Activated T-cell treated with anti-CD3 and anti-CD28 coated beads, Interleukin-2, amount 50 U/mL, for 24 hours (primary cell): Measurements from ENCODE around the gene MAGI1.

Experiments
- DNase-seq: peaks from one replicate; pipeline ENCODE4 v3.0.0-alpha.2; 2020
- H3K27ac Mint-ChIP-seq: 2 replicates; pipeline ENCODE4 v1.8.0; 2020; ENCODE audit warnings: mild to moderate bottlenecking, mixed read lengths
- H3K27me3 Mint-ChIP-seq: 2 replicates; pipeline ENCODE4 v1.8.0; 2020; ENCODE audit warnings: mixed read lengths
- H3K36me3 Mint-ChIP-seq: 2 replicates; pipeline ENCODE4 v1.8.0; 2020; ENCODE audit warnings: low read depth, mixed read lengths
- H3K4me1 Mint-ChIP-seq: 2 replicates; pipeline ENCODE4 v1.8.0; 2020; ENCODE audit warnings: low read depth, mixed read lengths
- H3K4me3 Mint-ChIP-seq: 2 replicates; pipeline ENCODE4 v1.8.0; 2020; ENCODE audit warnings: mild to moderate bottlenecking, moderate library complexity, mixed read lengths
- H3K9me3 Mint-ChIP-seq: 2 replicates; pipeline ENCODE4 v1.8.0; 2020; ENCODE audit warnings: mixed read lengths

MAGI1 gene

GRCh38 chr3:65793495-65794200 lies 245.1 kb downstream of the MAGI1 start:
- Mint-ChIP-seq H3K4me3 (no peak overlapping the region), H3K27ac (no peak overlapping the region), H3K4me1 (no peaks in the 10 kb centered on the region), H3K27me3 (no peaks in the 10 kb centered on the region), H3K36me3 (no peaks in the 10 kb centered on the region), H3K9me3 (no peaks in the 10 kb centered on the region)
- no peak for DNase-seq

GRCh38 chr3:65788461-65788860 lies 250.3 kb downstream of the MAGI1 start:
- Mint-ChIP-seq H3K27ac (no peak overlapping the region), H3K4me1 (no peaks in the 10 kb centered on the region), H3K4me3 (no peak overlapping the region), H3K36me3 (no peaks in the 10 kb centered on the region), H3K27me3 (peaks cover 3% of the 10 kb centered on the region), H3K9me3 (no peaks in the 10 kb centered on the region)
- DNase-seq, result no peak

GRCh38 chr3:65787827-65788226 lies 250.9 kb downstream of the MAGI1 start:
- Mint-ChIP-seq H3K9me3 (no peaks in the 10 kb centered on the region), H3K36me3 (no peaks in the 10 kb centered on the region), H3K27me3 (peaks cover 3% of the 10 kb centered on the region), H3K27ac (no peak overlapping the region), H3K4me3 (no peak overlapping the region), H3K4me1 (no peaks in the 10 kb centered on the region)
- no peak for DNase-seq

GRCh38 chr3:65787340-65787739 lies 251.4 kb downstream of the MAGI1 start:
- no peak for DNase-seq
- H3K9me3 Mint-ChIP-seq, result no peaks in the 10 kb centered on the region
- H3K4me3 Mint-ChIP-seq, result no peak overlapping the region
- H3K4me1 Mint-ChIP-seq, result no peaks in the 10 kb centered on the region
- no peak overlapping the region for H3K27ac Mint-ChIP-seq
- H3K27me3 Mint-ChIP-seq, result peaks cover 3% of the 10 kb centered on the region
- no peaks in the 10 kb centered on the region for H3K36me3 Mint-ChIP-seq

DNA sequence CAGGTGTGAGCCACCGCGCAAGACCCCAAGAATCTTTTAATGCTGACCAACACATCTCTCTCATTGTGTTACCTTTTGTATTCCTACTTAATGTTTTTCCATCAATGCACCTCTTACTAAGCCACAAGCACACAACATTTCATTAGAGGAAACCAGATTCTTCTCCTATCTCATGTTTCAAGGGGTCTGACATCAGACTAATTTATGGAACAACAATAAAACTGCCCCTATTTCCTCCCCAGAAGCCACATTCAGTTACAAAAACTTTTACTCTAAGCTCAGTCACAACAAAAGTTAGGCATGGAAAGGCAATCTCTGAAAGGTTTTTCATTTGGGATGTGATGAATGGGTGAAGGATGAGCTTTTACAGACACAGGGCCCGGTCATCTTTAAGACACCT lies 251.8 kb downstream of the MAGI1 start:
- Mint-ChIP-seq H3K4me1 (no peaks in the 10 kb centered on the region), H3K4me3 (no peak overlapping the region), H3K36me3 (no peaks in the 10 kb centered on the region), H3K27ac (no peak overlapping the region), H3K27me3 (peaks cover 3% of the 10 kb centered on the region), H3K9me3 (no peaks in the 10 kb centered on the region)
- DNase-seq, result no peak

DNA sequence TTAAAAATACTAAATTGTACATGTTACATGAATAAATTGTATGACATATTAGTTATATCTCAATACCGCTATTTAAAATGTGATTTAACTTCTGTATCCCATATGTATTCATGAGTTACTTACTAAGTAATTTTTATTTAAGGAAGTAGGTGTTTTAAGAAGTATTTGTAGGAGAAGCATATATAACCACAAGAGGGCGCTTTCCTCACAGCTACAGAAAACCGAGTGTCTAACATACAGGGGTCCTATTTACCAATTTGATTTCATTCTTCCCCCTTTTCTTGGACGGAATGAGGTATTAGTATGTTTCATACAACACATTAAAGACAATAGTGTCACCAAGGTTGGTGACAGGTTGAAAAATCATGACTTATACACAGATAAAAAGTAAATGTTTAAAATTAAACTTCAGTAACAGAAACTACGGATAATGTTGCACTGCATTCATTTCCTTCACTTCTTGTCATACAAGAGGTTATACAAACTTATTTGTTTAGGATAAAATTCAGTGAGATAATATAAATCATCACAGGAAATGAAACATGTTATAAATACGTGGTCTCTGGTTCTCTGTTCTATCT lies 253.6 kb downstream of the MAGI1 start:
- Mint-ChIP-seq H3K9me3 (no peaks in the 10 kb centered on the region), H3K4me1 (no peaks in the 10 kb centered on the region), H3K27me3 (peaks cover 3% of the 10 kb centered on the region), H3K27ac (no peak overlapping the region), H3K36me3 (no peaks in the 10 kb centered on the region), H3K4me3 (no peak overlapping the region)
- no peak for DNase-seq

- Mint-ChIP-seq H3K4me1 (no peaks in the 10 kb centered on the region), H3K4me3 (no peak overlapping the region), H3K36me3 (no peaks in the 10 kb centered on the region), H3K9me3 (no peaks in the 10 kb centered on the region), H3K27ac (no peak overlapping the region), H3K27me3 (peaks cover 3% of the 10 kb centered on the region)
- DNase-seq, result no peak
Observed at GRCh38 chr3:65783117-65783516, 255.6 kb downstream of the MAGI1 start.

- no peaks in the 10 kb centered on the region for H3K9me3 Mint-ChIP-seq
- no peaks in the 10 kb centered on the region for H3K27me3 Mint-ChIP-seq
- no peak for DNase-seq
- H3K4me1 Mint-ChIP-seq, result no peaks in the 10 kb centered on the region
- no peak overlapping the region for H3K4me3 Mint-ChIP-seq
- no peak overlapping the region for H3K27ac Mint-ChIP-seq
- H3K36me3 Mint-ChIP-seq, result no peaks in the 10 kb centered on the region
Observed at GRCh38 chr3:65781594-65781993, 257.1 kb downstream of the MAGI1 start.

DNA sequence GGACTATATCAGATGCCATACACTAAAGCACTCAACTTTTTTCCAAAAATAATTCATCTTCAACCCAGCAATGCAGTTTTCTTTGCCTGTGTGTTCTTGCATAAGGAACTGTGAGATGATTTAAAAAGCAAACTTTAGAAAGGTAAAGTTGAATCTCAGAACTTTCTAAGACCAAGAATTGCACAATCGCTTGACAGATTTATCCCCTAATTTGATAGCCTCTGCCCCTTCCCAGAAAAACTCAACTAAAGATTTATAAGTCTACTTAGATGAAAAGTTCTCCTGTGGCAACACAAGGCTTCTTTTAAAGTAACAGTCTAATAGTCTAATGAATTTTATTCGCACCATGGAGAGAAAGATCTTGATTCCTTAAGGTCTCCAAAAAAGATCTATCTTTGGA lies 259.3 kb downstream of the MAGI1 start:
- Mint-ChIP-seq H3K4me1 (no peaks in the 10 kb centered on the region), H3K27me3 (no peaks in the 10 kb centered on the region), H3K27ac (no peak overlapping the region), H3K4me3 (no peak overlapping the region), H3K36me3 (no peaks in the 10 kb centered on the region), H3K9me3 (no peaks in the 10 kb centered on the region)
- DNase-seq, result no peak

DNA sequence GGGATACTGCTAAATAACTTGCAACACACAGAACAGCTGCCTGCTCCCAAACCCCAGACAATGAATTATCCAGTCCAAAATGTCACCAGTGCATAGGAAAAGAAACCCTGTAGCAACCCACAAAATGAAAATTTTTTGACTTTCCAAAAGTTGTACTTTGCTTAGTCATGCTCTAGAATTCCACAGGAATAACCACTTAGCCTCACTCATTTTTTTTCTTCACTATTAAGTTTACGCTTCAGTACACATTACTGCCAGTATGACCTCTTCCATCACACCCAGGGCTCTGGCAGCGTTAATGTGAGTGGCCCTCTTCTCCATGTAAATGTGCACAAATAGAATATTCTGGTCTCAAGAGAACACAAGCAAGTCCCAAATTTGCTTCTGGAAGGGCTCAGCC lies 259.8 kb downstream of the MAGI1 start:
- no peak for DNase-seq
- no peaks in the 10 kb centered on the region for H3K27me3 Mint-ChIP-seq
- no peaks in the 10 kb centered on the region for H3K9me3 Mint-ChIP-seq
- no peak overlapping the region for H3K27ac Mint-ChIP-seq
- no peak overlapping the region for H3K4me3 Mint-ChIP-seq
- no peaks in the 10 kb centered on the region for H3K36me3 Mint-ChIP-seq
- H3K4me1 Mint-ChIP-seq, result no peaks in the 10 kb centered on the region

DNA sequence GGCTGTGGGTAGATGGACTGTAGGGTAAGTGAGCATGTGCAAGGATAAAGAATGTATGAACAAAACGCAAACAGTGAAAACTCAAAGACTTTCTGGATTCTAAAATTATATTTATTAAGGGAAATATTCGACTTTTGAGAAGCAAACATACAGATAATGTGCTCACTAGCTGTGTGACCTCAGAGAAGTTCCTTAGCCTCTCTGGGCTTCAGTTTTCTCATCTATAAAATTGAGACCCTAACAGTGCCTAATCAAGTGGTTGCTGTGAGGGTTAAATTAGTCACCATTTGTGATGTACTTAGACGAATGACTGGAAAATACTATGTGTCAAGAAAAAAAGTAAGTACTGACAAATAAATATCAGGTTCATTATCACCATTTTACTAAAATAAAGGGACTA lies 261.7 kb downstream of the MAGI1 start:
- H3K27me3 Mint-ChIP-seq, result no peaks in the 10 kb centered on the region
- no peaks in the 10 kb centered on the region for H3K4me1 Mint-ChIP-seq
- DNase-seq, result no peak
- no peak overlapping the region for H3K27ac Mint-ChIP-seq
- H3K4me3 Mint-ChIP-seq, result no peak overlapping the region
- H3K9me3 Mint-ChIP-seq, result no peaks in the 10 kb centered on the region
- no peaks in the 10 kb centered on the region for H3K36me3 Mint-ChIP-seq

DNA sequence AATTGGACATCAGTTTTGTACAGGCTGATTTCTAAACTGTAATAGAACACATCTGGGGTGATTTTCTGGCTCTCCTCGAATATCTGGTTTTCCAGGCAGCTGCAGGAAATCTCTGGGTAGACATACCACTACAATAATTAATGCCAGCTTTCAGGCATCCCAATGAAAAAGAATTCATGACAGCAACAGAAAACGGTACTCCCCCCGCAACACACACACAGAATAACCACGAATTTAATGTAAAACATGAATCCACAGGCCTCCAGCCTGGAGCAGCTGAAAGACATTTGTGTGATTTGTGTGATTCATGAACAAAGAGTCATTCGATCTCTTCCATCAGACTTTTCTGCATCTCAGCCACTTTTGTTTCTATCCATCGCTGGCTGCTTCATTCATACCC lies 262.2 kb downstream of the MAGI1 start:
- Mint-ChIP-seq H3K27me3 (no peaks in the 10 kb centered on the region), H3K9me3 (no peaks in the 10 kb centered on the region), H3K36me3 (no peaks in the 10 kb centered on the region), H3K27ac (no peak overlapping the region), H3K4me3 (no peak overlapping the region), H3K4me1 (no peaks in the 10 kb centered on the region)
- no peak for DNase-seq

DNA sequence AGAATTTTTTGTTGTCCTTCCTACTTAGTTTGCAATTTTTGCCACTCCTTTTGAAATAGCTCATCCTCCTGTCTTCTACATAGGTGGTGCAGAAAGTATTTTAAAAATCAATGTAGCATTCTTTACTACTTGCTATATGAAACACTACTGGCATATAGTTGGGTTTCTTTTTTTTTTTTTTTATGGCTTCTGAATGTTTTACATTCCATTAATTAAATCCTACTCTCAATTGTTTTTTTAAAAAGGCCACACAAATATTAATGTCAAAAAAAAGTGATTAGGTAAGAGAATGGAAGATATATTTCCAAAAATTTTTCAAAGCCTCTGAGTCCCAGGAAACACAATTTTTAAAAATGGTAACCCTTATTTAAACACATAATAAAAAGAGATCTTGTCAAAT lies 262.6 kb downstream of the MAGI1 start:
- Mint-ChIP-seq H3K4me1 (no peaks in the 10 kb centered on the region), H3K9me3 (no peaks in the 10 kb centered on the region), H3K36me3 (no peaks in the 10 kb centered on the region), H3K27ac (no peak overlapping the region), H3K4me3 (no peak overlapping the region), H3K27me3 (no peaks in the 10 kb centered on the region)
- no peak for DNase-seq

DNA sequence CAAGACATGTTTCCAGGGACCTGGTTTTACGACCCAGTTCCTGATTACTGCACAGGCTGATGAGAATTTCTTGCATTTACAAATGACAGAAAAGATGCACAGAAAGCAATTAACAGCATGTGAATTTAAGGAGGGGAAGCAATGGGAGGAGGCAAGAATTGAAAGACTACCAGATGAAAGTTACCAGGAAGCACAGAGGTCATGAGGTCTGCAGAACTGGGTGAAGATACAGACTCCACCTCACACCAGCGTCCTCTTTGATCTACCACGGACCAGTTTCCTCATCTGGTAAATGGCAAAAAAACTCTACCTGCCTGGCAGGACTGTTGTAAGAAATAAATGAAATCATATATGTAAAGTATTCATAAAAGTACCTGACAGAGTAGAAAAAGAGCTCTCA lies 266.0 kb downstream of the MAGI1 start:
- H3K4me1 Mint-ChIP-seq, result no peaks in the 10 kb centered on the region
- H3K27ac Mint-ChIP-seq, result no peak overlapping the region
- DNase-seq, result no peak
- H3K9me3 Mint-ChIP-seq, result no peaks in the 10 kb centered on the region
- no peak overlapping the region for H3K4me3 Mint-ChIP-seq
- H3K36me3 Mint-ChIP-seq, result no peaks in the 10 kb centered on the region
- no peaks in the 10 kb centered on the region for H3K27me3 Mint-ChIP-seq

GRCh38 chr3:65767551-65767950 lies 271.2 kb downstream of the MAGI1 start:
- Mint-ChIP-seq H3K9me3 (no peaks in the 10 kb centered on the region), H3K4me1 (no peaks in the 10 kb centered on the region), H3K4me3 (no peak overlapping the region), H3K27ac (no peak overlapping the region), H3K36me3 (no peaks in the 10 kb centered on the region), H3K27me3 (no peaks in the 10 kb centered on the region)
- no peak for DNase-seq

GRCh38 chr3:65762235-65762580 lies 276.5 kb downstream of the MAGI1 start:
- H3K4me1 Mint-ChIP-seq, result no peaks in the 10 kb centered on the region
- peaks cover 4% of the 10 kb centered on the region for H3K27me3 Mint-ChIP-seq
- no peak overlapping the region for H3K27ac Mint-ChIP-seq
- H3K36me3 Mint-ChIP-seq, result no peaks in the 10 kb centered on the region
- H3K9me3 Mint-ChIP-seq, result no peaks in the 10 kb centered on the region
- no peak overlapping the region for H3K4me3 Mint-ChIP-seq
- DNase-seq, result no peak
